GM18870 (cell line): ENCODE data around the gene LRCH3.
"Not testable (repeated sequence)": the region's sequence is repeated elsewhere in the genome, so short reads cannot be mapped to it uniquely, and the experiment has no call there.

Experiments used
- ATAC-seq: cut with Tn5 transposase; IDR thresholded peaks from one replicate; pipeline ENCODE4 v1.9.1; 2021; ENCODE audit warnings: moderate library complexity; ENCODE audit not compliant: unreplicated experiment

LRCH3 gene

GRCh38 chr3:197881970-197882338 lies 90.9 kb downstream of the LRCH3 start:
- ATAC-seq, result no peak

- ATAC-seq, result no peak
Observed at GRCh38 chr3:197882586-197882985, 91.5 kb downstream of the LRCH3 start.

DNA sequence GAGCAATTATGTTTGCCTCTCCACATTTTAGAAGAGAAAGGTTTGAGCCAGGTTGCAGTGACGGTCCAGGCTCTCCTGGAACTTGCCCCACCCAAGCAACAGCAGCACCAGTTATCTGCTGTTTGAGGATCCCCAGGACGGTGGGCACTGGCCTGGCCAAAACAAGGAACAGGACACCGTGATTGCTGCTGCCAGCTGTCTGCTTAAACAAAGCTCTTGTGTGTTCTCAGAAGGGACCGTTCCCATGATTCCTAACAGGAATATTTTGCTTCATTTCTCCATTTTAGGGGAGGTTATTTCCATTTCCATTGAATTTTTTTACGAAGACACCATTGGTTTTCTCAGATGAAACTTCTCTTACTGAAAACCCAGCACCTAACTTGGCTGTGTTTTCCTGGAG lies 92.5 kb downstream of the LRCH3 start:
- no peak for ATAC-seq

DNA sequence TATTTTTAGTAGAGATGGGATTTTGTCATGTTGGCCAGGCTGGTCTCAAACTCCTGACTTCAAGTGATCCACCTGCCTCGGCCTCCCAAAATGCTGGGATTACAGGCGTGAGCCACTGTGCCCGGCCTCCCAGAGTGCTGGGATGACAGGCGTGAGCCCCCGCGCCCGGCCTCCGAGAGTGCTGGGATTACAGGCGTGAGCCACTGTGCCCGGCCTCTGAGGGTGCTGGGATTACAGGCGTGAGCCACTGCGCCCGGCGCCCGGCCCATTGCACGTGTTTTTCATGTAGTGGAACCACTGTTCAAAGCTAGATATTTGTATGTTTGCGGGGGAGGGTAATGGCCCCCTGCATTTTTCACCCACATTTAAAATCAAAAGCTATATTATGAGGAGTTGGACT lies 93.3 kb downstream of the LRCH3 start:
- not testable (repeated sequence) for ATAC-seq

GRCh38 chr3:197886052-197886451 lies 95.0 kb downstream of the LRCH3 start:
- not testable (repeated sequence) for ATAC-seq

- not testable (repeated sequence) for ATAC-seq
Observed at GRCh38 chr3:197887430-197888053, 96.5 kb downstream of the LRCH3 start.

DNA sequence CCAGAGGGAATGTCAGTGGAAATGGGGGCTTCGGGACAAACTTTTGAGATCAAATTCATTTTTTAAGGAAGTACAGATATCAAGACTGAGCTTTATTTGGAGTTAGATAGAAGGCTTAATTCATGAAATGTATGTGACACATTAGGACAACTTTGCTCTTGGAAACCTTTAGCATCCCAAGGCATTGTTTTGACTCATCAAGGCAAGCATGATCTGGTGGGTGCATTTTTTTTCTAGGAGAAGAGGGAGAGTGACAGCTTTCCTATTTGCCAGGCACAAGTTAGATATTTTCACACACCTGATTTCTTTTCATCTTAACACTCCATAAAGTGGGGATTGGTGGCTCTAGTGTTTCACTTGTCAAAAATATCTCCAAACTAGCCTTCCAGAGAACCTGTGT lies 97.5 kb downstream of the LRCH3 start:
- ATAC-seq, result no peak

DNA sequence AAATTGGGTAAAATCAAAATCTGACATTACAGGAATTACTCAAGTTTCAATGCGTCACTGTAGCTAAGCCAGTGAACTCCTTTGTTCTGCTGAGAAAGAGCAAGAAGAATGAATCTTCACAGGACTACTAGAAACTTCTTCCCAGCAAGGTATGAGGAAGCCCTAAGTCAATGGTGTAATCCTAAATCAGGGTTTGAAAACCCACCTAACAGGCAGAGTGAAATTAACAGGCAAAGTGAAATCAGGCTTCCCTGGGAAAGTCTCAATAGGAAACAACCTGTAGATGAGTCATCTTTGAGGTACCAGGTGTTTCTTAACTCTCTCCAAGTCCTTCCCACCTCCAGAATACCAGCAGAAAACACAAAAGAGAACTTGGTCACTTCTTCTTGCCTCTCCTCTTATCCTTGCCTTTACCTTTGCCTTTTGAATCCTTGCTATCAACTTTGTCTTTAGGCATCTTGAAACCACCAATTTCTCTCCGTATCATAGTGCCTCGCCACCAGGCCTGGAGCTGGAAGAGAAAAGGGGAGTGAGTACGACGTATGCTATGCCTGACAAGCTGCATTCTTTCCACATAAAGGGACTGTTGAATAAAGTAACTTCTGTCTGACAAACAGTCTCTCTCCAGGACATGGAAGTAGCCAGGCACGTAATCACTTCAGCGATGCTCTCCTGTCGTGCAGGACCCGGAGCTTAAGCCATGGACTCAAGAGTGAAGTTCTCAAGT lies 98.3 kb downstream of the LRCH3 start:
- ATAC-seq, result no peak

DNA sequence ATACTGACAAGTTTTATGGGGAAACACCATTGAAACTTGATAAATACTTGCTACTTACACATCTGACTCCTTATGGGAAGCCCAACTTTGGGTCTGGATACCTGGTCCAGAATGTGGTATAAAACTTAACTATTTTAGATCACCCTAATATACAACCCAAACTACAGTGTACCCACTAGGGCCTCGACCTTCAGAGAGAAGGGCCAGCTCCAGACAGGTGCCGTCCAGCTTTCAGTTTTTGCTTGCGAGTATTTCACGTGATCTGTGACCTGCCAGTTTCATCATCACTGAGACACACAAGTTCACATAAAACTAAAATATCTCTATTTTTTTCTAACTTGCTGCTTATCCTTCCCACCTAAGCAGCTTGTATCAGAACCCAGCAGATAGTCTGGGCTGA lies 99.6 kb downstream of the LRCH3 start:
- ATAC-seq, result no peak

- no peak for ATAC-seq
Observed at GRCh38 chr3:197892162-197892561, 101.1 kb downstream of the LRCH3 start.

DNA sequence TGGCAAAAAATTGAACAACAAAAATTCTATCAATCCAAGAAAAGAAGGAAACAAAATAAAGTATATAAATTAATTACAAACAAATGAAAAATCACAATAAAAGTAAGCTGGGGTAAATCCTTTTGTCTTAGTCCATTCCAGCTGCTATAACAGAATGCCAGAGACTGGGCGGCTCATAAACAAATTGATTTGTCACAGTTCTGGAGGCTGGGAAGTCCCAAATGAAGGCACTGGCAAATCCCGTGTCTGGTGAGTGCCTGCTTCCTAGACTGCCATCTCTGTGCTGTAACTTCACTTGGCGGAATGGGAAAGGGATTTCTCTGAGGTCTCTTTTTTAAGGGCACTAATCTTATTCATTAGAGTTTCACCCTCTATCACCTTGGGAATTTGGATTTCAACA lies 105.4 kb downstream of the LRCH3 start:
- ATAC-seq, result no peak

DNA sequence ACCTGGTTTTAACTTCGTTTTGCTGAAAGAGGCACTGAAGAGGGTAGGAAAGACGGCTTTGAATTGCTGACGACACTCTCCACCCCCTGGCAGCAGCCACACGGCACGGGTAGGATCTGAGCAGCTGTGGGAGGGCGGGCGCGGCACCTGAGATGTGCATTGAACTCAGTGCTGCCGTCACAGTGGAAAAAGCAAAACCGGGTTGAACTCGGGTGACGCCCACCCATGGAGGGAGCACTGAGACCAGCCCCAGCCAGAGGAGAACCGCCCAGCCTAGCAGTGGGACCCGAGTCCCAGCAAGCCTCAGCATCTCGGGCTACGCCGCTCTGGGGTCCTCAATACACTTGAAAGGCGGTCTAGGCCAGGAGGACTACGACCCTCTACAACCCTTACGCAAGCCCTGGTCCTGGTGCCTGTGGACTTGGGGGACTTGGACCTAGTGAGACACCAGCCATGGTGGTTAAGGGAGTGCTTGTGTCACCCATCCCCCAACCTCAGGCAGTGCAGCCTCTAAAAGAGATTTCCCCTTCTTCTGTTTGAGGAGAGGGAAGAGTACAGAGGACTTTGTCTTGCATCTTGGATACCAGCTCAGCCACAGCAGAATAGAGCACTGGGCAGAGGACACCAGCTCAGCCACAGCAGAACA lies 108.9 kb downstream of the LRCH3 start:
- ATAC-seq, result no peak

DNA sequence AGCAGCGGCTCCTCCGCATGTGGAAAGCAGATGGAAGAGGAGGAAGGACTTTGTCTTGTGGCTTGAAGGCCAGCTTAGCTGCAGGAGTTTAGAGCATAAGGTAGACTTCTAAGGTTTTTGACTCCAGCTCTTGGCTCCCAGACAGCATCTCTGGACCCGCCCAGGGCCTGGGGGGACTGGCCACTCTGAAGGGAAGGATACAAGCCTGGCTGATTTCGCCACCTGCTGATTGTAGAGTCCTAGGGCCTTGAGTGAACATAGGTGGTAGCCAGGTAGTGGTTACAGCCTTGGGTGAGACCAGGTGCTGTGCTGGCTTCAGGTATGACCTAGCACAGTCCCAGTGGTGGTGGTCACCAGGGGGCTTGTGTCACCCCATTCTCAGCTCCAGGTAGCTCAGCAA lies 110.6 kb downstream of the LRCH3 start:
- no peak for ATAC-seq

DNA sequence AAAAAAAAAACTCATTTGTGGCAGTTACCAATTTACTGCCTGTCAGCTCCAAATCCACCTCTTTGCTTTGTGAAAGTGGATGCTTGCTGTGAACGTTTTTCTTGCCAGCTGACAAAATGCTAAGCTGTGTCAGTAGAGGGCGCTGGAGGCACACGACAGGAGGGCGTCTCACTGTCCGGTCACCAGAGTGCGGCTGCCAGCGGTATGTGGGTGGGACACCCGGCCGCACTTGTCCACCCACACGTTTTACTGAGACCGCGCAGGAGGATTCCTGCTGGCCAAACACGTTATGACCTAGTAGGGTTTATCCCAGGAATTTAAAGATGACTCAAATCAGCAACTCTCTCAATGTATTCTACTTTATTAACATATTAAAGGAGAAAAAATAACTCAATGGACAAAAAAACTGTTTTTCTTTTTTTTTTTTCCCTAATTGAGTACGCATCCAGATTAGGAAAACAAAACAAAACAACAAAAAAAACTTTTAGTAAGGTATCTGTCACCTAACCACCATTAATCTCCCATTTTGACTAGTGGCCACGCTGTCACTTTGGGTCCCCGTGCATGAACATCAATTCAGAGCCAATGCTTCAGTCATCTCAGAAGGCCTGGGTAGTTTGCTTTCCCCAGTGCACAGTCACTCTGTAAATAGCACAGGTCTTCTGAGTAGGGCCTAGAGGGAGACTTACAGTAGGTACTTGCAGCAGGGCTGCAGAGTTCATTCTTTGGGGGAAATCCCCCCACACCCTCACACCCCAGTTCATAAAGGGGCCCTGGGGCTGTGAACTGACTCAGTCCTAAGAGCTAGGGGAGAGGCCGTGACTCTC lies 115.2 kb downstream of the LRCH3 start:
- peak; percentile 86 for ATAC-seq

GRCh38 chr3:197906850-197907187 lies 115.8 kb downstream of the LRCH3 start:
- no peak for ATAC-seq

DNA sequence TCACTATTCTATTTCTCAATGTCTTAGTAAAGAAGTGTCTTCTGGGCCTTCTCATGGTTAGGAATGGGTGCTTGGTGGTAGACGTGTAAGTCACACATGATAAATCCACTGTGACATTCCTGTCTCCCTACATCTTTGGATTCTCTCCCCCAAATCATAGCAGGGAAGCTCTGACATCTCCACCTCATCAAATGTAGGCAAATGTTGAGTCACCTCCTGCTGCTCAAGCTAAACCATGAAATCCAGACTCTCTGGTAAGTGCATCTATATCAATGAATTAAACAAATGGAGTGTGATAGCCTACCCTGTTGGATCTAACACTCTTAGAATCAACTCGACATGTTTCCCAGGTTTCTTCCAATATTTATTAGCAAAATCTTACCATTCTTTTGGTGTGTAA lies 116.1 kb downstream of the LRCH3 start:
- ATAC-seq, result no peak

- ATAC-seq, result not testable (repeated sequence)
Observed at GRCh38 chr3:197908550-197908949, 117.5 kb downstream of the LRCH3 start.

DNA sequence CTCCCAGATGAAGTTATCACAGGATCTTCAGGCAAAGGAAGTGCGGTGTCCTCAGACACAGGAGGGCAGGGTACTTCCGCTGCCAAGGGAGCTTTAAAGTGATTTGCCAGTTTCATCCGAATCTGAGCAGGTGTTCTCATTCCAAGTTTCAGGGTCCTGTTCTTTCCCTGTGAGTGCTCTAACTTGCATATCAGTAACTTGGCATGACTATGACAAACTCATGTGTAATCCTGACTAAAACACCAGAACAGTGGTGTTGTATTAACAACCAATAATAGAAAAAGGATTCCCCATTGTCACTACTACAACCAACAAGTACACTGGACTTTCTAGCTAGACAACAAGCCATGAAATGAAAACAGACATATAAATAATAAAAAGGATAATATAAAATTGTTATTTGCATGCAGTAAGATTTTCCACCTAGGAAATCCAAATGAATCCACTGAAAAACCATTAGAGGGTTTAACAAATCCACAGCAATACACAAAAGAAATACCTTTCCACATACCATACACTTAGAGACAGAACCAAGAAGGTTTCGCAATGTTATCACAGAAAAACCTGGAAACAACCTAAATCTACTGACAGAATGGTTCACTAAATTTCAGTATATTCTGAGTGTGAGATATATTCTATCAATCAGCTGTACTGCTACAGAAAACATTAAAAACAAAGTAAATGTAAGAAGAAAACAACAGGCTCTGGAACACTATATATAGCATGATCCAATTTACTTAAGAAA lies 118.1 kb downstream of the LRCH3 start:
- no peak for ATAC-seq

DNA sequence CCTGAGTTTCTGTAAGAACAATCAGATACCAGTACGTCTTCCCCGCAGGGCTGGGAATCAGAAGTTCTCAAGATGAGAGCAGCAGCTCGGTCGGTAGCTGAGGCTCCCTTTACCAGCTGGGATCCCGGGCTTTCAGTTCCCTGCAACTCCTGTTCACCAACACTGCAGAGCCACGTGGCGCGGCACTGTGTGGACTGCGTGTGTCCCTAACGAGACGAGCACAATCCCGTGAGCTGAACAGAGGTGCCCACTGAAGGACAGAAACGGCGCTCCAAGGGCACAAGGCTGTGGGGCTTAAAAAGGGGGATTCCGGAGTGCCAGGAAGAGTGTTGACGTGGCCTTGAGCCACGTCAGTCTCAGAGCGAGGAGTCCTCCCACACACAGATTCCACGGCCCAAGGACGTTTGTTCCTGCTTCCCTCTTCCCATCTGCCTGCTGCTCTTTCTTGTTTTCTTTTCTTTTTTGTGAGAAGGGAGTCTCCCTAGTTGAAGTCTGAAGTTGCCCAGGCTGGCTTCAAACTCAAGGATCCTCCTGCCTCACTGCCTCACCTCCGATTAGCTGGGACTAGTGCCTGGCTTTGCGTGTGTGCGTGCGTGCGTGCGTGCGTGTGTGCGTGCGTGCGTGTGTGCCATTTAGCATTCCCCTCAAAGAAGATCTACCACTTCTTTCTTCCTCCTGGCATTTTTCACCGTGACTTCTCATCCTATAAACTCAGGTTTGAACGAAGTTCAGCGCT lies 121.9 kb downstream of the LRCH3 start:
- no peak for ATAC-seq
